ENCODE measurements around the gene PUS1. TPM values are rescaled to one million over a fixed set of nuclear protein-coding genes. Genes with fewer than 3 reads are reported as not detected.

PUS1 gene
- total and polyA plus RNA-seq, 2 of the 8 experiments (the other 6 are each of a cell fraction or from before 2014, with no cell fraction given), result 48.1 to 81.2 TPM

DNA sequence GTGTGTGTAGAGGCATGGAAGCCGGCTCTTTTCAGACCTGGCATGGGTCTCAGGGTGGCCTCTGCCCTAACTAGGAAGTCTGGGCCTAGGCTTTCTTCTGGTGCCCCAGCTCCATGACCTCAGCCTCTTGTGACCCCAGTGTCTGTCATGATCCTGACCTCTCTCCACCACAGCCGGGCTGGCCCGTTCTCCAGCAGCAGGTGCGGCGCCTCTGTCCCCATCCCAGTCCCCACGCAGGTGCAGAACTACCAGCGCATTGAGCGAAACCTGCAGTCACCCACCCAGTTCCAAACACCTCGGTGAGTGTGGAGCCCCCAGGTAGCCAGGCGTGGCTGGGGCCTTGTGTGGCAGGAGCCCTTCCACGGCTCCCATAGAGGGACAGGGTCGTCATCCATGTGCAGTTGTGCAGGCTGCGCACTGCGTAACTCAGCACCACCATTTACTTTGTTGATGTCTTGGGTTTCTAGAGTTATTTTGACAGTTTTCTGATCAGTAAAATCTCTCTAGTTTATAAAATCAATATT lies 14.8 kb upstream of the PUS1 start:
- no peak overlapping the region for H2BK15ac ChIP-seq (ENCODE audit: low read length)
- H3K79me2 ChIP-seq (ENCODE audit: control insufficient read depth in 1 of 2, insufficient read depth in 2 of 2, low read length in 2 of 2), result no peaks in the 10 kb centered on the region
- no peak overlapping the region for H3K56ac ChIP-seq (replicated peaks; ENCODE audit: insufficient read length, low read depth, low read length)
- H4K8ac ChIP-seq (ENCODE audit: extremely low read depth, insufficient read depth, low read length), result no peak overlapping the region
- ChIA-PET POLR2A (ENCODE audit: partially characterized antibody) (no interaction called here), CTCF (ENCODE audit: partially characterized antibody) (no interaction called here)
- H2BK20ac ChIP-seq (ENCODE audit: low read length), result no peak overlapping the region
- H3K27ac ChIP-seq (ENCODE audit: low read depth, low read length), result no peak overlapping the region
- no peak overlapping the region for H3K4me2 ChIP-seq (ENCODE audit: insufficient read depth in 1 of 2, low read depth in 2 of 2, low read length in 2 of 2)
- H2AK5ac ChIP-seq (ENCODE audit: low read depth, low read length), result no peak overlapping the region
- no peak for TF ChIP-seq CTBP2 (IDR thresholded peaks at IDR 0.05; ENCODE audit: borderline replicate concordance, insufficient read depth, insufficient read length, low read length)
- TF ChIP-seq ASH2L (IDR thresholded peaks at IDR 0.05; ENCODE audit: low read length), result no peak
- TF ChIP-seq, protein P1, sequence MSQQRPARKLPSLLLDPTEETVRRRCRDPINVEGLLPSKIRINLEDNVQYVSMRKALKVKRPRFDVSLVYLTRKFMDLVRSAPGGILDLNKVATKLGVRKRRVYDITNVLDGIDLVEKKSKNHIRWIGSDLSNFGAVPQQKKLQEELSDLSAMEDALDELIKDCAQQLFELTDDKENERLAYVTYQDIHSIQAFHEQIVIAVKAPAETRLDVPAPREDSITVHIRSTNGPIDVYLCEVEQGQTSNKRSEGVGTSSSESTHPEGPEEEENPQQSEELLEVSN (IDR thresholded peaks at IDR 0.05), result no peak
- TF ChIP-seq TEAD4 (IDR thresholded peaks at IDR 0.05; ENCODE audit: low read depth, low read length), result no peak
- H3K4me1 ChIP-seq (replicated peaks in 1 of 4; ENCODE audit: control insufficient read depth in 3 of 4, insufficient read depth in 4 of 4, low read length in 3 of 4), result no peaks in the 10 kb centered on the region
- H2BK12ac ChIP-seq (ENCODE audit: low read depth, low read length), result no peak overlapping the region
- H2BK5ac ChIP-seq (ENCODE audit: low read depth, low read length), result no peak overlapping the region
- no peaks in the 10 kb centered on the region for H3K9me3 ChIP-seq (ENCODE audit: insufficient read depth in 2 of 2, low read depth in 1 of 2, low read length in 1 of 2)
- H2BK120ac ChIP-seq (replicated peaks; ENCODE audit: low read depth, low read length), result no peak overlapping the region
- peaks cover 4% of the 10 kb centered on the region; the same call in 1 of the 2 replicates for H3K23me2 ChIP-seq (ENCODE audit: low read depth, low read length)
- H3K79me1 ChIP-seq (ENCODE audit: low read depth, low read length), result no peaks in the 10 kb centered on the region
- no peaks in the 10 kb centered on the region for H3K27me3 ChIP-seq (replicated peaks in 1 of 4; ENCODE audit: control insufficient read depth in 3 of 4, extremely low read depth in 1 of 4, insufficient read depth in 3 of 4, low read length in 3 of 4)
- no peak overlapping the region for H2AFZ ChIP-seq (ENCODE audit: low read length)
- H3K4ac ChIP-seq (replicated peaks; ENCODE audit: insufficient read length, low read depth, low read length), result no peak overlapping the region
- FAIRE-seq (no peak), DNase-seq (ENCODE audit: low read depth in 1 of 2, low spot score in 2 of 2) (no peak)
- no peak overlapping the region for H3K23ac ChIP-seq (ENCODE audit: insufficient read length)
- H3K4me3 ChIP-seq (ENCODE audit: extremely low read depth in 1 of 4, insufficient read depth in 2 of 4, low read depth in 3 of 4, low read length in 4 of 4), result no peak overlapping the region
- no peak overlapping the region for H3K14ac ChIP-seq (ENCODE audit: insufficient read length)
- H4K5ac ChIP-seq (ENCODE audit: insufficient read length, low read depth, low read length), result no peak overlapping the region
- H4K20me1 ChIP-seq (replicated peaks in 1 of 2; ENCODE audit: control insufficient read depth in 1 of 2, insufficient read depth in 2 of 2, low read length in 2 of 2), result peaks cover 0 to 7% of the 10 kb centered on the region in 2 experiments
- no peak overlapping the region for H4K91ac ChIP-seq (replicated peaks; ENCODE audit: insufficient read length, low read length)
- 97% methylated on average over 12 of the region's 14 CpGs; no CpG with 5 or more reads in 1 of the 2 experiments for WGBS, 2 experiments (ENCODE audit: extremely low coverage in 1 of 2, insufficient coverage in 1 of 2, insufficient read length in 1 of 2, insufficient replicate concordance in 2 of 2, low coverage in 1 of 2, low lambda C conversion rate in 2 of 2, missing lambda C conversion rate in 1 of 2)
- no peak overlapping the region for H3K9ac ChIP-seq (replicated peaks in 1 of 4; ENCODE audit: extremely low read depth in 1 of 4, low read depth in 3 of 4, low read length in 3 of 4)
- H3K18ac ChIP-seq (ENCODE audit: extremely low read depth, low read length), result no peak overlapping the region
- peaks cover 8 to 66% (median 38%) of the 10 kb centered on the region in 4 experiments for H3K36me3 ChIP-seq (ENCODE audit: control insufficient read depth in 2 of 4, insufficient read depth in 4 of 4, low read length in 3 of 4)
